Body of pancreas (tissue), 4 donors: ENCODE measurements around the gene GJA1.

Source experiments
- POLR2A ChIP-seq, 3 donors: fragments of 450-650 bp; IDR thresholded peaks; one replicate each; pipeline ENCODE4 v1.6.1; 2016; ENCODE audit warnings: antibody characterized with exemption in 3 of 3, mild to moderate bottlenecking in 2 of 3
- TF ChIP-seq, protein P1 (sequence below), 7 experiments: fragments of 450-650 bp in 4 of 7; fragments of 200-600 bp in 3 of 7; sonication (generic) in 3 of 7; IDR thresholded peaks; one replicate each; pipeline ENCODE4 v1.5.1; 2016 to 2019; ENCODE audit warnings: antibody characterized with exemption in 7 of 7

DNA sequence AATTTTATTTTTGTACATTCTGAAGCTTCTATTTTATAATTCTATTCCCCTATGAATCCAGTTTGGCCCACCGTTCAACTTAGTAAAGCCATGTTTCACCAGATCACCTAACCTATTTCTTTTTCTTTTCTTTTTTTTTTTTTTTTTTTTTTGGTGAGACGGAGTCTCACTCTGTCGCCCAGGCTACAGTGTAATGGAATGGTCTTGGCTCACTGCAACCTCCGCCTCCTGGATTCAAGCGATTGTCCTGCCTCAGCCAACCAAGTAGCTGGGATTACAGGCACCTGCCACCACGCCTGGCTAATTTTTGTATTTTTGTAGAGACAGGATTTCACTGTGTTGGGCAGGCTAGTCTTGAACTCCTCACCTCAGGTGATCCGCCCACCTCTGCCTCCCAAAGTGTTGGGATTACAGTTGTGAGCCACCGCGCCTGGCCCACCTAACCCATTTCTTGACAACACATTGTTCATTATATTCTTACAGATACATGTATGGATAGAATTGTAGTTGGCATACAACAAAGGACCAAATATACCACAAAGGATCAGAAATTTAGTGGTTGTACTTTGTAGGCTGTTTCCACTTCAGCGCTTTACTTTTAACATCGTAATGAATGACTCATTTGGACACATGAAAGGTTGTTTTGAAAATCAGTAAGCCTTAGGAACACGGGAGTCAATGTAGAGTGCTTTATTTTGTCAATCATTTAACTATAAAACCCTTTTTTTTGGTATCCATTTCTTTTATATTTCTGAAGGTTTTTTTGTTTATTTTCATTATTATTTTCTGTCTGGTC is 63.2 kb downstream of the GJA1 start:
- TF ChIP-seq POLR2A (IDR thresholded peaks at IDR 0.05) = no peak
- TF ChIP-seq, protein P1, sequence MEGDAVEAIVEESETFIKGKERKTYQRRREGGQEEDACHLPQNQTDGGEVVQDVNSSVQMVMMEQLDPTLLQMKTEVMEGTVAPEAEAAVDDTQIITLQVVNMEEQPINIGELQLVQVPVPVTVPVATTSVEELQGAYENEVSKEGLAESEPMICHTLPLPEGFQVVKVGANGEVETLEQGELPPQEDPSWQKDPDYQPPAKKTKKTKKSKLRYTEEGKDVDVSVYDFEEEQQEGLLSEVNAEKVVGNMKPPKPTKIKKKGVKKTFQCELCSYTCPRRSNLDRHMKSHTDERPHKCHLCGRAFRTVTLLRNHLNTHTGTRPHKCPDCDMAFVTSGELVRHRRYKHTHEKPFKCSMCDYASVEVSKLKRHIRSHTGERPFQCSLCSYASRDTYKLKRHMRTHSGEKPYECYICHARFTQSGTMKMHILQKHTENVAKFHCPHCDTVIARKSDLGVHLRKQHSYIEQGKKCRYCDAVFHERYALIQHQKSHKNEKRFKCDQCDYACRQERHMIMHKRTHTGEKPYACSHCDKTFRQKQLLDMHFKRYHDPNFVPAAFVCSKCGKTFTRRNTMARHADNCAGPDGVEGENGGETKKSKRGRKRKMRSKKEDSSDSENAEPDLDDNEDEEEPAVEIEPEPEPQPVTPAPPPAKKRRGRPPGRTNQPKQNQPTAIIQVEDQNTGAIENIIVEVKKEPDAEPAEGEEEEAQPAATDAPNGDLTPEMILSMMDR (IDR thresholded peaks at IDR 0.05) = no peak
